Panc1 (cell line): Measurements from ENCODE around the gene DUSP16. TPM values are rescaled to one million over a fixed set of nuclear protein-coding genes. Genes with fewer than 3 reads are reported as not detected.

Source experiments
- ATAC-seq: fragments of 200-7000 bp; cut with Tn5 transposase; 2 replicates; pipeline ENCODE4 v1.9.1; 2020; ENCODE audit warnings: mild to moderate bottlenecking, moderate library complexity
- BruUV-seq: library from RNA; stranded (reverse); fragments of 400-500 nt; replicated peaks from 2 replicates; lab custom pipeline; 2021; lab: Mats Ljungman, UMichigan
- CTCF ChIA-PET: fragments of 300-600 bp; sonication (Branson Sonifier 250); formaldehyde crosslinking; loops from one replicate; lab custom pipeline; 2022; ENCODE audit warnings: antibody characterized with exemption; lab: Charles Lee
- POLR2A ChIA-PET: fragments of 300-600 bp; sonication (Branson Sonifier 250); formaldehyde crosslinking; loops from one replicate; lab custom pipeline; 2022; ENCODE audit warnings: antibody characterized with exemption; lab: Charles Lee
- DNase-seq: peaks from one replicate; pipeline ENCODE4 v3.0.0-alpha.2; 2010; ENCODE audit warnings: low read depth, low spot score
- H3K27ac ChIP-seq: 2 replicates; pipeline ENCODE4 v1.5.1; 2011; ENCODE audit warnings: mild to moderate bottlenecking, low read length, inconsistent platforms
- H3K27me3 ChIP-seq: fragments of 200-500 bp; sonication (Bioruptor generic); 2 replicates; pipeline ENCODE4 v1.6.0; 2014; ENCODE audit warnings: low read length, inconsistent platforms; ENCODE audit not compliant: control insufficient read depth, insufficient read depth
- H3K36me3 ChIP-seq: fragments of 200-500 bp; sonication (Bioruptor generic); 2 replicates; pipeline ENCODE4 v1.5.1; 2014; ENCODE audit warnings: inconsistent platforms, mild to moderate bottlenecking, low read length, moderate library complexity; ENCODE audit not compliant: control insufficient read depth, insufficient read depth
- H3K4me1 ChIP-seq: 2 replicates; pipeline ENCODE4 v1.5.1; 2011; ENCODE audit warnings: inconsistent platforms, mild to moderate bottlenecking, low read length, moderate library complexity; ENCODE audit not compliant: control insufficient read depth, insufficient read depth
- H3K4me3 ChIP-seq, 2 experiments: 2 replicates each; pipeline ENCODE4 v1.5.1; 2011 to 2012; ENCODE audit warnings: low read depth in 2 of 2, low read length in 2 of 2, mild to moderate bottlenecking in 2 of 2, inconsistent platforms in 1 of 2, moderate library complexity in 1 of 2
- H3K9me3 ChIP-seq: fragments of 200-500 bp; sonication (Bioruptor generic); 2 replicates; pipeline ENCODE4 v1.5.1; 2014; ENCODE audit warnings: low read depth, mild to moderate bottlenecking, inconsistent platforms, low read length, moderate library complexity; ENCODE audit not compliant: control insufficient read depth, insufficient read depth
- CTCF ChIP-seq: fragments of 450-650 bp; IDR thresholded peaks from 2 replicates; pipeline ENCODE4 v1.5.1; 2017; ENCODE audit warnings: mild to moderate bottlenecking
- POLR2AphosphoS5 ChIP-seq: IDR thresholded peaks from 2 replicates; pipeline ENCODE4 v1.6.1; 2012; ENCODE audit warnings: mild to moderate bottlenecking, low read depth, low read length, moderate library complexity
- REST ChIP-seq, 2 experiments: IDR thresholded peaks; 2 replicates each; pipeline ENCODE4 v1.6.1; 2011 to 2012; ENCODE audit warnings: low read depth in 2 of 2, control low read depth in 1 of 2, low read length in 1 of 2, mild to moderate bottlenecking in 1 of 2, moderate library complexity in 1 of 2; ENCODE audit not compliant: insufficient read depth in 1 of 2
- SIN3A ChIP-seq: IDR thresholded peaks from 2 replicates; pipeline ENCODE4 v1.6.1; 2012; ENCODE audit warnings: low read depth, mild to moderate bottlenecking, low read length, moderate library complexity, borderline replicate concordance; ENCODE audit not compliant: insufficient read depth
- TCF7L2 ChIP-seq: IDR thresholded peaks from 2 replicates; pipeline ENCODE4 v1.6.1; 2011; ENCODE audit warnings: mild to moderate bottlenecking, low read depth, low read length, inconsistent platforms
- in situ Hi-C: cut with HindIII; loops from 2 replicates; pipeline ENCODE4 v1.10.0; 2016; ENCODE audit warnings: low sequenced_read_pairs, low pct_unique_long_range_greater_than_20kb
- intact Hi-C: fragments of 100-400 bp; cut with micrococcal nuclease; formaldehyde crosslinking; loops from one replicate; pipeline ENCODE4 v1.10.0; 2022; ENCODE audit not compliant: unreplicated experiment
- total RNA-seq: library from RNA; stranded (reverse); gene quantifications from one replicate; pipeline ENCODE4 v1.2.1, GENCODE V29; 2021; ENCODE audit not compliant: unreplicated experiment

DUSP16 gene
- total RNA-seq, 1 experiment from 2014 or later, result 12.9 TPM

- H3K27me3 ChIP-seq, result no peaks in the 10 kb centered on the region
- H3K27ac ChIP-seq, result no peak overlapping the region
- ChIA-PET CTCF (no interaction called here), POLR2A (no interaction called here)
- in situ Hi-C loops (no loop called here), intact Hi-C loops (loop anchor here (2.0 kb wide), 1 partner anchor 188 kb away; no protein-coding TSS in a partner anchor)
- ATAC-seq (no peak), DNase-seq (no peak)
- no TSS peak for BruUV-seq
- H3K36me3 ChIP-seq, result peaks cover 3% of the 10 kb centered on the region; the same call in 1 of the 2 replicates
- TF ChIP-seq SIN3A (no peak), POLR2AphosphoS5 (no peak), REST (IDR thresholded peaks at IDR 0.05; ENCODE audit: insufficient read depth in 1 of 2, low read depth in 2 of 2, low read length in 1 of 2) (no peak), TCF7L2 (no peak), CTCF (no peak)
- no peaks in the 10 kb centered on the region for H3K9me3 ChIP-seq
- peaks cover 12% of the 10 kb centered on the region for H3K4me1 ChIP-seq
- no peak overlapping the region for H3K4me3 ChIP-seq
Observed at GRCh38 chr12:12564911-12565310, 2.2 kb upstream of the DUSP16 start.

- POLR2A ChIA-PET, result interaction anchor here (0.5 to 1.2 kb wide), 3 partner anchors 41 to 173 kb away, joined by 4 to 12 read pairs (median 6); no protein-coding TSS in a partner anchor
- H3K9me3 ChIP-seq, result no peaks in the 10 kb centered on the region
- peak overlapping the region; percentile 86 for H3K27ac ChIP-seq
- TF ChIP-seq SIN3A (no peak), TCF7L2 (no peak), POLR2AphosphoS5 (no peak), REST (IDR thresholded peaks at IDR 0.05; ENCODE audit: insufficient read depth in 1 of 2, low read depth in 2 of 2, low read length in 1 of 2) (no peak), CTCF (no peak)
- H3K4me3 ChIP-seq, result peak overlapping the region; percentile 57 to 69
- TSS peak; percentile 78 for BruUV-seq
- H3K27me3 ChIP-seq, result no peaks in the 10 kb centered on the region
- DNase-seq, result no peak
- peaks cover 3% of the 10 kb centered on the region; the same call in 1 of the 2 replicates for H3K36me3 ChIP-seq
- peaks cover 15% of the 10 kb centered on the region for H3K4me1 ChIP-seq
- intact Hi-C loops (no loop called here), in situ Hi-C loops (no loop called here)
- CTCF ChIA-PET, result no interaction called here
- ATAC-seq, result no peak
Observed at GRCh38 chr12:12563290-12563928, 746 bp upstream of the DUSP16 start.
